HepG2 (cell line): ENCODE data around the gene PRRT2. TPM values are rescaled to one million over a fixed set of nuclear protein-coding genes. Genes with fewer than 3 reads are reported as not detected.

Experiments
- KLF6 ChIP-seq: IDR thresholded peaks from 2 replicates; pipeline ENCODE4 v1.8.0; 2016; ENCODE audit warnings: missing biosample characterization, missing genetic modification reagents
- NFYC ChIP-seq: IDR thresholded peaks from 2 replicates; pipeline ENCODE4 v1.6.1; 2016; ENCODE audit warnings: missing genetic modification reagents, missing compliant biosample characterization
- POLR2AphosphoS5 ChIP-seq: IDR thresholded peaks from 2 replicates; pipeline ENCODE4 v1.6.1; 2012; ENCODE audit warnings: low read depth, low read length
- ZNF263 ChIP-seq: sonication (generic); formaldehyde crosslinking; IDR thresholded peaks from 2 replicates; pipeline ENCODE4 v1.4.0; 2020; ENCODE audit warnings: missing genetic modification reagents
- ZNF3 ChIP-seq: IDR thresholded peaks from 2 replicates; pipeline ENCODE4 v1.7.0; 2017; ENCODE audit warnings: inconsistent platforms
- ZNF317 ChIP-seq: sonication (generic); formaldehyde crosslinking; IDR thresholded peaks from 2 replicates; pipeline ENCODE4 v1.5.0; 2020; ENCODE audit warnings: mild to moderate bottlenecking, missing genetic modification reagents
- ZNF383 ChIP-seq: sonication (generic); formaldehyde crosslinking; IDR thresholded peaks from 2 replicates; pipeline ENCODE4 v1.4.0; 2020; ENCODE audit warnings: missing genetic modification reagents, mild to moderate bottlenecking, borderline replicate concordance
- ZNF589 ChIP-seq: sonication (generic); formaldehyde crosslinking; conservative IDR thresholded peaks from 2 replicates; pipeline ENCODE4 v1.8.0; 2022; ENCODE audit warnings: mild to moderate bottlenecking, moderate library complexity, missing genetic modification reagents
- ZNF788 ChIP-seq: sonication (generic); formaldehyde crosslinking; IDR thresholded peaks from 2 replicates; pipeline ENCODE4 v1.5.0; 2020; ENCODE audit warnings: mild to moderate bottlenecking, missing genetic modification reagents, borderline replicate concordance
- polyA plus RNA-seq, 8 experiments: library from polyadenylated mRNA; depleted of rRNA in 3 of 8; stranded (reverse) in 7 of 8; unstranded in 1 of 8; fragments of >200 nt; fragmentation: Illumina TruSeq in 4 of 8; extraction: Trizol in 4 of 8; gene quantifications; 2 replicates each; pipeline versions ENCODE4 v1.2.1 to v1.2.3, GENCODE V29; 2011 to 2016; ENCODE audit warnings: low read depth in 4 of 8, missing spikeins in 1 of 8, mixed read lengths in 1 of 8; ENCODE audit not compliant: insufficient read depth in 1 of 8
- total RNA-seq, 5 experiments: library from RNA; depleted of rRNA; stranded (reverse); fragments of >200 nt; fragmentation: Illumina TruSeq; extraction: Trizol; gene quantifications; 2 replicates each; pipeline ENCODE4 v1.2.3, GENCODE V29; 2016; ENCODE audit warnings: low read depth in 1 of 5
- TF ChIP-seq, protein P1 (sequence below): sonication (generic); formaldehyde crosslinking; IDR thresholded peaks from 2 replicates; pipeline ENCODE4 v1.8.1; 2022; ENCODE audit warnings: mild to moderate bottlenecking, missing genetic modification reagents
- TF ChIP-seq, protein P2 (sequence below): sonication (generic); formaldehyde crosslinking; IDR thresholded peaks from 2 replicates; pipeline ENCODE4 v1.4.0; 2020; ENCODE audit warnings: mild to moderate bottlenecking, missing genetic modification reagents
- TF ChIP-seq, protein P3 (sequence below): IDR thresholded peaks from 2 replicates; pipeline ENCODE4 v1.6.1; 2016; ENCODE audit warnings: missing biosample characterization, missing genetic modification reagents, low read depth
- TF ChIP-seq, protein P4 (sequence below): sonication (generic); formaldehyde crosslinking; IDR thresholded peaks from 2 replicates; pipeline ENCODE4 v1.4.0; 2020; ENCODE audit warnings: missing genetic modification reagents
- TF ChIP-seq, protein P5 (sequence below): sonication (generic); formaldehyde crosslinking; IDR thresholded peaks from 2 replicates; pipeline ENCODE4 v1.5.0; 2020; ENCODE audit warnings: mild to moderate bottlenecking, missing genetic modification reagents

PRRT2 gene
- total and polyA plus RNA-seq, 2 of the 13 experiments (the other 11 are each of a cell fraction or from before 2014, with no cell fraction given) = 0.51 to 1.1 TPM

DNA sequence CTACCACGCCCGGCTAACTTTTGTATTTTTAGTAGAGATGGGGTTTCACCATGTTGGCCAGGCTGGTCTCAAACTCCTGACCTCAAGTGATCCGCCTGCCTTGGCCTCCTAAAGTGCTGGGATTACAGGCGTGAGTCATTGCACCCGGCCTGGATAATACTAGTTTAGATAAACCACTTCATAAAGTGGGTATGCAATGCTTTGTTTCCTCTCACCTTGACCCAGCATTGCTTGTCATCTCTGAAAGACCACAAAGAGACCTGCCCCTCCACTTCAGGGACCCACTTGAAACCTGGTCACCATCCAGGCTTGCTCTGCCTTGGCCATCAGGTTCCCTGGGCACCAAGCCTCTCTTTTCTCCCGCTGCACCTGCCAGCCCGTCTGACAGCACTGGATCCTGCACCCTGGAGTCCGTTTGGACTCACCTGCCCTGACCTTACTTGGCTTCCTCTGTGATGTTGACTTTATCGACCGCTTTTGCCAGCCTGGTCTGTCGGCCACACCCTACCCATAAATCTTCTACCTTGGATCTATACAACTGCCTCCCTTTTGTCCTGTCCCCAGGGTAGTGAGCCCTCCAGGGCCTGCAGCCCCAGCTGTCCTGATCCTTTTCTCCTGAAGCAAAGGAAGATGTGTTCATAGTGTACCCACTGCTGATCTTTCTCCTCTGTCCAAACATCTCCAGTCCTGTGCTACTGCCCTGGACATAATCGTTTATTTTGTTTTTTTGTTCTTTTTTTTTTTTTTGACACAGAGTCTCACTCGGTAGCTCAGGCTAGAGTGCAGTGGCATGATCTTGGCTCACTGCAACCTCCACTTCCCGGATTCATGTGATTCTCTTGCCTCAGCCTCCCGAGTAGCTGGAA lies 46.6 kb upstream of the PRRT2 start (continued):
- TF ChIP-seq, protein P1, sequence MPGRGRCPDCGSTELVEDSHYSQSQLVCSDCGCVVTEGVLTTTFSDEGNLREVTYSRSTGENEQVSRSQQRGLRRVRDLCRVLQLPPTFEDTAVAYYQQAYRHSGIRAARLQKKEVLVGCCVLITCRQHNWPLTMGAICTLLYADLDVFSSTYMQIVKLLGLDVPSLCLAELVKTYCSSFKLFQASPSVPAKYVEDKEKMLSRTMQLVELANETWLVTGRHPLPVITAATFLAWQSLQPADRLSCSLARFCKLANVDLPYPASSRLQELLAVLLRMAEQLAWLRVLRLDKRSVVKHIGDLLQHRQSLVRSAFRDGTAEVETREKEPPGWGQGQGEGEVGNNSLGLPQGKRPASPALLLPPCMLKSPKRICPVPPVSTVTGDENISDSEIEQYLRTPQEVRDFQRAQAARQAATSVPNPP (CRISPR knock-in tag) = 0 out of 2 replicates have a peak, but pooled peaks have one; percentile 58
- TF ChIP-seq, protein P2, sequence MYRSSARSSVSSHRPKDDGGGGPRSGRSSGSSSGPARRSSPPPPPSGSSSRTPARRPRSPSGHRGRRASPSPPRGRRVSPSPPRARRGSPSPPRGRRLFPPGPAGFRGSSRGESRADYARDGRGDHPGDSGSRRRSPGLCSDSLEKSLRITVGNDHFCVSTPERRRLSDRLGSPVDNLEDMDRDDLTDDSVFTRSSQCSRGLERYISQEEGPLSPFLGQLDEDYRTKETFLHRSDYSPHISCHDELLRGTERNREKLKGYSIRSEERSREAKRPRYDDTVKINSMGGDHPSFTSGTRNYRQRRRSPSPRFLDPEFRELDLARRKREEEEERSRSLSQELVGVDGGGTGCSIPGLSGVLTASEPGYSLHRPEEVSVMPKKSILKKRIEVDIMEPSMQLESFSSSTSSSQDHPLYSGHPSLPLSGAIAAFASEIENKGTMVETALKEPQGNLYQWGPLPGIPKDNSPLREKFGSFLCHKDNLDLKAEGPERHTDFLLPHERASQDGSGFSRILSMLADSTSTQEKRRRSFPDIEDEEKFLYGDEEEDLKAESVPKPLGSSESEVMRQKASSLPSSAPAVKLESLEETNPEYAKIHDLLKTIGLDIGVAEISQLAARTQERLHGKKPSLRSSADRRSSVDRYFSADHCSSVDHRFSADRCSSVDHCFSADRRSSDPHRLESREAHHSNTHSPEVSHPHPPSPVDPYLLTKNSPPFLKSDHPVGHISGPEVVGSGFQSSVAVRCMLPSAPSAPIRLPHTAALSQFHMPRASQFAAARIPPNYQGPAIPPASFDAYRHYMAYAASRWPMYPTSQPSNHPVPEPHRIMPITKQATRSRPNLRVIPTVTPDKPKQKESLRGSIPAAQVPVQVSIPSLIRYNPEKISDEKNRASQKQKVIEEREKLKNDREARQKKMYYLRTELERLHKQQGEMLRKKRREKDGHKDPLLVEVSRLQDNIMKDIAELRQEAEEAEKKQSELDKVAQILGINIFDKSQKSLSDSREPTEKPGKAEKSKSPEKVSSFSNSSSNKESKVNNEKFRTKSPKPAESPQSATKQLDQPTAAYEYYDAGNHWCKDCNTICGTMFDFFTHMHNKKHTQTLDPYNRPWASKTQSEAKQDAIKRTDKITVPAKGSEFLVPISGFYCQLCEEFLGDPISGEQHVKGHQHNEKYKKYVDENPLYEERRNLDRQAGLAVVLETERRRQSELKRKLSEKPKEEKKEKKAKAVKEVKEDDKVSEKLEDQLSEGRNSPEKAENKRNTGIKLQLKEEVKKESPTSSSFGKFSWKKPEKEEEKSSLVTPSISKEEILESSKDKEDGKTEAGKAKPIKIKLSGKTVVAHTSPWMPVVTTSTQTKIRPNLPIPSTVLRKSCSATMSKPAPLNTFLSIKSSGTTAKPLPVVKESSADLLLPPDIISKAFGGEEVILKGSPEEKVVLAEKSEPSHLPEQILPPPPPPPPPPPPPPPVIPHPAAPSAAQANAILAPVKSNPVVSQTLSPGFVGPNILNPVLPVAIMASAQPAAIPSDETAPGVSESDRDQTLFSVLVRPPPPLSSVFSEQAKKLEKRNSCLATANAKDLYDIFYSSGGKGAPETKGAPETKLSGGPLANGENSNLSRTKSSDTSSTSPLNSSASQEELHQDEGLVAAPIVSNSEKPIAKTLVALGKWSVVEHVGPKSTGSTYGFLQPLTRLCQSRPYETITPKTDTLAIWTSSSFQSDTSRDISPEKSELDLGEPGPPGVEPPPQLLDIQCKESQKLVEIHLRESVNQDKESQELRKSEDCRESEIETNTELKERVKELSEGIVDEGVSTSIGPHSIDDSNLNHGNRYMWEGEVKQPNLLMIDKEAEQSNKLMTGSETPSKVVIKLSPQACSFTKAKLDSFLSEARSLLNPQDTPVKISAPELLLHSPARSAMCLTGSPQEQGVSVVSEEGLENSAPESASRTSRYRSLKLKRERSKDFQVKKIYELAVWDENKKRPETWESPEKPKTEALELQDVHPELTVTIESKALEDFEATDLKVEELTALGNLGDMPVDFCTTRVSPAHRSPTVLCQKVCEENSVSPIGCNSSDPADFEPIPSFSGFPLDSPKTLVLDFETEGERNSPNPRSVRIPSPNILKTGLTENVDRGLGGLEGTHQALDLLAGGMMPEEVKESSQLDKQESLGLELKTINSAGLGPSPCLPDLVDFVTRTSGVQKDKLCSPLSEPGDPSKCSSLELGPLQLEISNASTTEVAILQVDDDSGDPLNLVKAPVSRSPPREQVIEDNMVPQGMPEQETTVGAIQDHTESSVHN (CRISPR knock-in tag) = no peak; the same call in 1 of the 2 replicates
- TF ChIP-seq ZNF317 (peak; percentile 87), ZNF788 (CRISPR knock-in tag) (peak; percentile 96; the same call in 1 of the 2 replicates), KLF6 (peak; percentile 94), ZNF263 (CRISPR knock-in tag) (peak; percentile 68; the same call in 1 of the 2 replicates), ZNF589 (CRISPR knock-in tag) (0 out of 2 replicates have a peak, but pooled peaks have one; percentile 11), ZNF3 (CRISPR knock-in tag) (no peak), ZNF383 (CRISPR knock-in tag) (peak; percentile 40; the same call in 1 of the 2 replicates), NFYC (CRISPR knock-in tag) (no peak), POLR2AphosphoS5 (no peak)
- TF ChIP-seq, protein P3, sequence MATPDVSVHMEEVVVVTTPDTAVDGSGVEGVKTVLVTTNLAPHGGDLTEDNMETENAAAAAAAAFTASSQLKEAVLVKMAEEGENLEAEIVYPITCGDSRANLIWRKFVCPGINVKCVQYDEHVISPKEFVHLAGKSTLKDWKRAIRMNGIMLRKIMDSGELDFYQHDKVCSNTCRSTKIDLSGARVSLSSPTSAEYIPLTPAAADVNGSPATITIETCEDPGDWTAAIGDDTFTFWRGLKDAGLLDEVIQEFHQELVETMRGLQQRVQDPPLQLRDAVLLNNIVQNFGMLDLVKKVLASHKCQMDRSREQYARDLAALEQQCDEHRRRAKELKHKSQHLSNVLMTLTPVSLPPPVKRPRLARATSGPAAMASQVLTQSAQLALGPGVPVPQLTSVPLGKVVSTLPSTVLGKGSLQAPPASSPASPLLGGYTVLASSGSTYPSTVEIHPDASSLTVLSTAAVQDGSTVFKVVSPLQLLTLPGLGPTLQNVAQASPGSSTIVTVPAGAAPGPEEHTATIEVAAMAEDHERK (CRISPR knock-in tag) = no peak
- TF ChIP-seq, protein P4, sequence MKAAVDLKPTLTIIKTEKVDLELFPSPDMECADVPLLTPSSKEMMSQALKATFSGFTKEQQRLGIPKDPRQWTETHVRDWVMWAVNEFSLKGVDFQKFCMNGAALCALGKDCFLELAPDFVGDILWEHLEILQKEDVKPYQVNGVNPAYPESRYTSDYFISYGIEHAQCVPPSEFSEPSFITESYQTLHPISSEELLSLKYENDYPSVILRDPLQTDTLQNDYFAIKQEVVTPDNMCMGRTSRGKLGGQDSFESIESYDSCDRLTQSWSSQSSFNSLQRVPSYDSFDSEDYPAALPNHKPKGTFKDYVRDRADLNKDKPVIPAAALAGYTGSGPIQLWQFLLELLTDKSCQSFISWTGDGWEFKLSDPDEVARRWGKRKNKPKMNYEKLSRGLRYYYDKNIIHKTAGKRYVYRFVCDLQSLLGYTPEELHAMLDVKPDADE (CRISPR knock-in tag) = no peak
- TF ChIP-seq, protein P5, sequence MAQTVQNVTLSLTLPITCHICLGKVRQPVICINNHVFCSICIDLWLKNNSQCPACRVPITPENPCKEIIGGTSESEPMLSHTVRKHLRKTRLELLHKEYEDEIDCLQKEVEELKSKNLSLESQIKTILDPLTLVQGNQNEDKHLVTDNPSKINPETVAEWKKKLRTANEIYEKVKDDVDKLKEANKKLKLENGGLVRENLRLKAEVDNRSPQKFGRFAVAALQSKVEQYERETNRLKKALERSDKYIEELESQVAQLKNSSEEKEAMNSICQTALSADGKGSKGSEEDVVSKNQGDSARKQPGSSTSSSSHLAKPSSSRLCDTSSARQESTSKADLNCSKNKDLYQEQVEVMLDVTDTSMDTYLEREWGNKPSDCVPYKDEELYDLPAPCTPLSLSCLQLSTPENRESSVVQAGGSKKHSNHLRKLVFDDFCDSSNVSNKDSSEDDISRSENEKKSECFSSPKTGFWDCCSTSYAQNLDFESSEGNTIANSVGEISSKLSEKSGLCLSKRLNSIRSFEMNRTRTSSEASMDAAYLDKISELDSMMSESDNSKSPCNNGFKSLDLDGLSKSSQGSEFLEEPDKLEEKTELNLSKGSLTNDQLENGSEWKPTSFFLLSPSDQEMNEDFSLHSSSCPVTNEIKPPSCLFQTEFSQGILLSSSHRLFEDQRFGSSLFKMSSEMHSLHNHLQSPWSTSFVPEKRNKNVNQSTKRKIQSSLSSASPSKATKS (CRISPR knock-in tag) = 0 out of 2 replicates have a peak, but pooled peaks have one; percentile 59
